GM12865 (cell line): ENCODE results near the gene KRT28.

Experiments used
- DNase-seq: peaks from one replicate; pipeline ENCODE4 v3.0.0; 2010; ENCODE audit warnings: low read depth
- H3K4me3 ChIP-seq: 2 replicates; pipeline ENCODE4 v1.5.1; 2011; ENCODE audit warnings: mild to moderate bottlenecking, low read depth, low read length, control low read depth
- CTCF ChIP-seq: IDR thresholded peaks from 2 replicates; pipeline ENCODE4 v1.5.1; 2011; ENCODE audit warnings: low read length, control low read depth, low read depth, inconsistent platforms; ENCODE audit not compliant: insufficient read depth; ENCODE audit errors: missing control alignments

KRT28 gene

DNA sequence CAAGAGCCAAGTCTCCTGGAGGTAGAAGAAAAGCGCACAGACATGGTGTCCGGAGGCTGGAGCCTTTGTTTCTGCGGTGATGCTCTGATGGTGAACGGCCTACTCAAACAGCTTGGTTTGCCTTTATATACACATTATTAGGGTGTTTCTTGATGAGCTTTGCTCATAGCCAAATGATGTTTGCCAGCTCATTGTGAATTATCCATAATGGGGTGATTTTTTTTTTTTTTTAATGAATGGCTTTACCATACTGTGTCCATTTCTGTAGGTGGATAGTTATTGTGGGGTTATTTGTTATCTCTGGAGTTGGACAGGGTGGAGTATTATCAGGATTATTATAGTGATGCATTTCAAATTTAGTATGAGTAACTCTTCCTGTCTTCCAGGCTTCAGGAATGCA, 17.3 kb downstream of the KRT28 start, which contains the start of gene KRT27:
KRT27 (minus strand) TSS at position 101 of the 400 bp plus-strand sequence; CDS start at position 44, 57 bp downstream.
- no peak for TF ChIP-seq CTCF
- H3K4me3 ChIP-seq: no peak within 1 kb of the TSS
- no peak for DNase-seq

- no peak for TF ChIP-seq CTCF
- no peak for DNase-seq
- no peak overlapping the region for H3K4me3 ChIP-seq
Measured at GRCh38 chr17:40779181-40779909, 20.4 kb downstream of the KRT28 start.

DNA sequence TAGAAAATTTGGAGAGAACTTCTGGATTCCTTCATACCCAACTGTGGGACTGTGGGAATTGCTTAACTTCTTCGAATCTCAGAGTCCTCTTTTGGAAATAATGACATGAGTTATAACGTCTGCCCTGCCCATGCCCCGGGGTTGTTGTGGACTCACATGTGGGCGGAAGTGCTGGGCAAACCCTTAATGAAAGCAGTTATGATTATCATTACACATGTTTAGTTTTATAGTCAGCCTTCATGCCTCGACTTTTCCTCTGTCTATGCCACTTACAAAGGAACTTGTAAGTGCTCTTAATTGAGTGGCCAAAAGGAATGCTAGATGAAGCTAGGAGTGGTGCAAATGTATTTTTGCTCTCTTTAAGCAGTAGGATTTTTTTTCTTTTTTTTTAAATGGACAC, 21.3 kb downstream of the KRT28 start:
- DNase-seq: no peak
- no peak for TF ChIP-seq CTCF

DNA sequence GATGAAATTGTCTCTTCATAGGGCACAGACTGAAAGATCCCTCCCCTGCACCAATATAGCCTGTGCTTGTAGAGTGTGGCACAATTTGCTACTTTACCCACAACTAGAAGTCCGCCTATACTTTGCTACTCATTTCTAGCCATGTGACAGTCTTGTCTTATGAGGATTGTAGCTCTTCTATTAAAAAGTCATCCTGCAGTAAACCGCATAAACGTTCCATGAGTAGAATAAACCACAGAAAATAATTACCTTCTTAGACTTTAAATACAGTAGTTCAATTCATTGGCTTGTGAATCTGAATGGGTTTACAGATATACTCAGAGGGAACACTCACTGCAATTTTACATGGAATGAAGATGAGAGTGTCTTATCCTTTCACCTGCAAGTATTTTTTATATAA, 21.8 kb downstream of the KRT28 start:
- no peak for TF ChIP-seq CTCF
- no peak for DNase-seq
- no peak overlapping the region for H3K4me3 ChIP-seq

More for the DNA sequence above, 21.3 kb downstream of the KRT28 start:
- no peak overlapping the region for H3K4me3 ChIP-seq

DNA sequence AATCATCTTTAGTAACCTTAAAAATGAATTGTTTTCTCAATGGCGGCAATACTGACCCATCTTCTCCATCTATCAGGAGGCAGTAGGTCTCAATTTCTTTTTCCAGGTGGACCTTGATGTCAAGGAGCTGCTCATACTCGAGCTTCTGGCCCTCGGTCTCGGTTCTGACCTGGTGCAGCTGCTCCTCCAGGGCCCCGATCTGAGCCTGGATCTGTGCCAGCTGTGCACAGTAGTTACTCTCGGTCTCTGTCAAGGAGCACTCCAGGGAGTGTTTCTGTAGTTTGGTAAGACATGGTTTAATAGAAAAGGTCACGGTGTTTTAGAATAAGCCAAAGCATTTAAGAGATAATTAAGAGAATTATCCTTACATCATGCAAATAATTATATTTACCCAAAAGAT, 22.3 kb downstream of the KRT28 start:
- no peak for TF ChIP-seq CTCF
- H3K4me3 ChIP-seq: no peak overlapping the region

DNA sequence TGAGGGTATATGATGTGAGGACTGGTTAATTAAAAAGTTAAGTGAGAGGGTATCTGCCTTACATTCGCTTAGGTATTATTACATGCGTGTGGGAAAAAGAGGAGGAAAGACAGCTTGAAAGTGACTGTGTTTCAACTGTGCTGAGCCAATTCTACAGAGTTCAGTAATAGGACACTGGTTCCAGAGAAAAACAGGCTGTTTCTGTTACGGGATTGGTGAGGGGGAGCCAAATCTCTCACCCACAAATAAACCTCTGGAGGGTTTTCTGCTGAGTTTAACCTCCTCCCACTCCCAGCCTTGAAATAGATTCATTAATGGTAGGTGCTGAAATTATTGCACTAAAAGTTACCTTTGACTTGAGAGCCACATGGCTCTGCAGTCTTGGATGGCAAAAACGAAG, 23.8 kb downstream of the KRT28 start:
- DNase-seq: no peak
- TF ChIP-seq CTCF: no peak
- no peak overlapping the region for H3K4me3 ChIP-seq

More for the DNA sequence above, 22.3 kb downstream of the KRT28 start:
- DNase-seq: no peak

DNA sequence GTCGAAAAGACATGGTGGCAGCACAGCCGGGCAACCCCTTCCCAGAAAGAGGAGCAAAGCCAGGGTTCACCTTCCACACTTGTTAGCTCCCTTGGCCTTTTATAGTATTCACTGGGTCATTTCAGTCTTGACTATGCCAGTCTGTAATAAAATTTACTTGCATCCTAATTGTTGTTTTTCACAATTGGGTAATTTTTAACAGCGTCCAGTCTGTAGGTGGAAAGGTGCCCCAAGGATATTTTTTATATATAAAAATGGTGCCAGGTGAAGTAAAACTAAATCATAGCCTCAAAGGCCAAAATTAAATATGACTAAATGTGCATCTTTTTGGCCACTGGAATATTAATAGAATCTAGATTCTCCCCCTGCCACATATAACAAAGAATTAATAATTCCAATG, 27.7 kb downstream of the KRT28 start, which contains the start of gene KRT26:
KRT26 (minus strand) TSS at position 101 of the 400 bp plus-strand sequence; CDS start at position 13, 88 bp downstream.
- no peak for DNase-seq
- no peak for TF ChIP-seq CTCF
- H3K4me3 ChIP-seq: no peak within 1 kb of the TSS
